Upper lobe of left lung (tissue), 4 donors: ENCODE measurements around the gene REV1.

ENCODE experiments used
- EP300 ChIP-seq, 4 donors: sonication (generic); formaldehyde crosslinking; IDR thresholded peaks; one replicate each; pipeline ENCODE4 v1.5.1; 2017; ENCODE audit warnings: antibody characterized with exemption in 4 of 4, control low read depth in 2 of 4
- POLR2AphosphoS5 ChIP-seq, 2 donors: sonication (generic); formaldehyde crosslinking; IDR thresholded peaks; one replicate each; pipeline ENCODE4 v1.5.1; 2017; ENCODE audit warnings: antibody characterized with exemption in 2 of 2
- TF ChIP-seq, protein P1 (sequence below), 6 experiments: fragments of 450-650 bp in 4 of 6; fragments of 200-600 bp in 2 of 6; sonication (generic) in 2 of 6; IDR thresholded peaks; one replicate each; pipeline ENCODE4 v1.5.1; 2016 to 2019; ENCODE audit warnings: antibody characterized with exemption in 6 of 6

DNA sequence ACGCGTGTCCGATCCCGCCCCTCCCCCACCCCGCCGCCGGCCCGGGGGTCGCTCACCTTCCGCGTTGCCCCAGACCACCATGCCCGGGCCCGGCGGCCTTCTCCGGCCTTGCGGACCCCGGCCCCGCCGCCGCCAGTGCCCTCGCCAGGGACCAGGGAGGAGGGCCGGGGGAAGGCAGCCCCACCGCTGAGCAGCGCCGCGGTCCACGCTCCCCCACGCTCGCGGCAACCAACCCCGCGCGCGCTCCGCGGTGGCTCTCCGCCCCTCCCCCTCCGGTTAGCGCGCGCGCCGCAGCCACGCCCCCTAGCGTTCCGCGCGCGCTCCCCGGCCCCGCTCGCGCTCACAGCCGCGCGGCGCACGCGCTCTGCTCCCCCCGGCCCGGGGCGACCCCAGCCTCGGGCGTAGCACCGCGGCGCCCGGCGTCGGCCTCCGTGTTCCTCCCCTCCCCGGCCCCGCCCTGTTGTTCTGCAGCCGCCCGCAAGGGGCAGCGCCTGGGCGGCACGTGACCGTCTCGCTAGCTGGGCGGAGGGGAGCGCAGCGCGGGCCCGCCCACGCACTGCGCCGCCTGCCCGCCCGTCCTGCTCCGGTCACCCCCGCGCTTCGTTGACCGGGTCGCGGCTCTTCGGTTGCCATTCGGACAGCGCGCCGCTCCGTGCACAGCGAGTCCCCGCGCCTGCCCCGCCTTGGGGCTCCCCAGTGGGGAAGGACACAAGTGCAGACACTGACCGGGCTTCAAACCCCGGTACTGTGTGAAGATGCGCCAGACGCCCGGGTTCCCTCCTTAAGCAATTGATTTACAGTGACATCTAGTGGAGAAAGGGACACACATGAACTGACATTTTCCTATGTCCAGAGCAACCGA, at the start of gene REV1:
- TF ChIP-seq, protein P1, sequence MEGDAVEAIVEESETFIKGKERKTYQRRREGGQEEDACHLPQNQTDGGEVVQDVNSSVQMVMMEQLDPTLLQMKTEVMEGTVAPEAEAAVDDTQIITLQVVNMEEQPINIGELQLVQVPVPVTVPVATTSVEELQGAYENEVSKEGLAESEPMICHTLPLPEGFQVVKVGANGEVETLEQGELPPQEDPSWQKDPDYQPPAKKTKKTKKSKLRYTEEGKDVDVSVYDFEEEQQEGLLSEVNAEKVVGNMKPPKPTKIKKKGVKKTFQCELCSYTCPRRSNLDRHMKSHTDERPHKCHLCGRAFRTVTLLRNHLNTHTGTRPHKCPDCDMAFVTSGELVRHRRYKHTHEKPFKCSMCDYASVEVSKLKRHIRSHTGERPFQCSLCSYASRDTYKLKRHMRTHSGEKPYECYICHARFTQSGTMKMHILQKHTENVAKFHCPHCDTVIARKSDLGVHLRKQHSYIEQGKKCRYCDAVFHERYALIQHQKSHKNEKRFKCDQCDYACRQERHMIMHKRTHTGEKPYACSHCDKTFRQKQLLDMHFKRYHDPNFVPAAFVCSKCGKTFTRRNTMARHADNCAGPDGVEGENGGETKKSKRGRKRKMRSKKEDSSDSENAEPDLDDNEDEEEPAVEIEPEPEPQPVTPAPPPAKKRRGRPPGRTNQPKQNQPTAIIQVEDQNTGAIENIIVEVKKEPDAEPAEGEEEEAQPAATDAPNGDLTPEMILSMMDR (IDR thresholded peaks at IDR 0.05), result peak; percentile 81 to 100 (median 98)
- TF ChIP-seq EP300 (IDR thresholded peaks at IDR 0.05), result no peak
- peak; percentile 48 to 67 for TF ChIP-seq POLR2AphosphoS5 (IDR thresholded peaks at IDR 0.05)
